ENCODE results near the gene PDLIM4. TPM values are rescaled to one million over a fixed set of nuclear protein-coding genes. Genes with fewer than 3 reads are reported as not detected.

The PDLIM4 gene
- total RNA-seq, 1 experiment from 2014 or later, result 94.1 TPM

DNA sequence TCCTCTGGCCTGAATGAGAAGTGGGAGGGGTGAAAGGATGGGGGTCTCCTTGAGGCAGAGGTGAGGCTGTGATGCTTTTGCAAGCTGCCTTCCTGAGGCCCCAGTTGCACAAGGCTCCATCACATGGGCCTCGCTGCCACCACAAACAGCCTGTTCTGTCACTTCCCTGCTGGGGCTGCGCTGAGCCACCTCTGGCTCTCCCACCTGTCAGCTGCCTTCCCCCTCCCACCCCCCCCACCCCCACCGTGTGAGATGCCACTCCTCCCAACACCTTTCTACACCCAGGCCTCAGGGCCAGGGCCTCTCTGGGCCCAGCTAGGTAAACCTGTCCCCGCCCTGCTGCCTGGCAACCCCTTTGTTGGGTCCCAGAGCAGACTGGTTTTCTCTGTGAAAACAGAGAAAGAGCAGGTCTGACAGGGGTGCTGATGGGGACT is 4.5 kb upstream of the PDLIM4 start:
- Histone ChIP-seq H3K36me3 (peaks cover 4% of the 10 kb centered on the region; the same call in 1 of the 2 replicates), H3K4me3 (no peak overlapping the region), H3K9me3 (replicated peaks) (no peaks in the 10 kb centered on the region), H3K27ac (no peak overlapping the region), H3K4me1 (replicated peaks) (peaks cover 13% of the 10 kb centered on the region), H3K27me3 (replicated peaks) (no peaks in the 10 kb centered on the region)
- DNase-seq (ENCODE audit: low read depth in 1 of 2, low spot score in 2 of 2), result peak in 1 of 2 experiments; percentile 42

DNA sequence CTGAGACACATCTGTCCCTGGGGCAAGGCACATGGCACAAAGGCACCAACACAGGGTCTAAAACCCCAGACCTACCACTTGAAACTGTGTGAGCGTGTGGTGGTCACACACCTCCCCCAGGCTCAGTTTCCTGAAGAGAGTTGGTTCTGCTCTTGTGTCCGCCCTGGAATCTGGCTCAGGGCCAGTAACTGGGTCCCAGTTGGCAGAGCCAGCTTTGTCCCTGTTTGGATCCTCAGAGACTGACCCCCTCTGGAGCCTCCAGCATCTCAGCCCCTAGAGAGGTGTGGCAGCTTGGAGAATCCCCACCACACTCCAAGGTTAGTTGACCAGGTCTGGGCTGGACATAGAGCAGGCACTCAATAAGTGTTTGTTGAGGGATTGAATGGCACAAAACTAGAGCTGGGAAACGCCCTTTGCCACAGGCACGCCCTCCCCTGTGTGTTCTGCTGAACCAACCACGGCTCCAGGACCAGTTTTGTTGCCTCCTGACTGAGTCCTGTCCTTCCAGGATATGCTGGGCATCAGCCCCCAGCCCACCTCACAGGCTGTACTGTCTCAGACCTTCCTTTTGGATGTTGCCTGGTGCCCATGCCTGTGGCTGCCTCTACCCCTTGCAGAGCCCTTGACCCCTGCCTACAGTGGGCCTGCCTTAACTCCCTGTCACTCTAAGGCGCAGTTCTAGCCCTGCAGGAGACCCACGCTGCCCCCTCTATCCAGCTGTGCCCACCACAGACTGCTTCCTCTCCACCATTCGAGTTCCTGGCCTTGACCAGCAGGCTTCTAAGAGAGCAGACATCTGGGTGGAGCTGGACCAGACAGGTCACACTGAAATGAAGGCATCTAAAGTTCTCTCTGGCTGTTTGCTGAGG is 3.8 kb upstream of the PDLIM4 start:
- Histone ChIP-seq H3K9me3 (replicated peaks) (no peaks in the 10 kb centered on the region), H3K4me3 (no peak overlapping the region), H3K27me3 (replicated peaks) (no peaks in the 10 kb centered on the region), H3K27ac (no peak overlapping the region), H3K36me3 (peaks cover 4% of the 10 kb centered on the region; the same call in 1 of the 2 replicates), H3K4me1 (replicated peaks) (peaks cover 19% of the 10 kb centered on the region)
- DNase-seq (ENCODE audit: low read depth in 1 of 2, low spot score in 2 of 2), result peak in 1 of 2 experiments; percentile 42

DNA sequence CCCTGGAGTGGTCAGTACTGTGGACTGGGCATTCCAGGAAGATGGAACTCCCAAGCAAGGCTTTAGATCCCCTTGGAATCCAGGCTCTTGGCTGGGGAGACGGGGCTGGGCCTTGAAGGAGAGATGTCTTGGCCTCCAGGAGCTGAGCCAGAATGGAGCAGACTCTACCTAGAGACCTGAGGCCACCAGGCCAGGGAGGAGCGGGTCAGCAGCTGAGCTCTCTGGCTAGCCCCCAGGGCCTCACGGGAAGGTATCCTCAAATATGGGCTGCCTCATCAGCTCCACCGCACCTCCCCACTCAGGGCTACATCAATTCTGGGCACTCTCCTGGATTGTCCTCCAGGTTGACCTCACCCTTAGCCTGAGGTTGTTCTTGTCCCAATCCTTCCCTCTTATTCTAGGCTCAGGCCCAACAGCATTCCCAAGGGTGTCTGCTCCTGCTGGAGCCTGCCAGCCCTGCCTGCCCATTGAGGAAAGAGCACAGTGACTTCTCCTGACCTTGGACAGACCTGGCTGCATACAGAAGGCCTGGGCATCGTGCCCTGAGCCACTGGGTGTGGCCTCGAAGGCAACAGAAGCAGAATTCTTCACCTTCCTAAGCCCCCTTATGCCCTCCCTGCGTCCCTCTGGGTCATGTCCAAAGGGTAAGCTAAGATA is 3.0 kb upstream of the PDLIM4 start:
- no peaks in the 10 kb centered on the region for H3K9me3 ChIP-seq (replicated peaks)
- DNase-seq (ENCODE audit: low read depth in 1 of 2, low spot score in 2 of 2), result peak in 1 of 2 experiments; percentile 40
- H3K4me3 ChIP-seq, result no peak overlapping the region
- H3K27me3 ChIP-seq (replicated peaks), result no peaks in the 10 kb centered on the region
- H3K36me3 ChIP-seq, result peaks cover 6% of the 10 kb centered on the region
- H3K4me1 ChIP-seq (replicated peaks), result peaks cover 27% of the 10 kb centered on the region
- no peak overlapping the region for H3K27ac ChIP-seq

DNA sequence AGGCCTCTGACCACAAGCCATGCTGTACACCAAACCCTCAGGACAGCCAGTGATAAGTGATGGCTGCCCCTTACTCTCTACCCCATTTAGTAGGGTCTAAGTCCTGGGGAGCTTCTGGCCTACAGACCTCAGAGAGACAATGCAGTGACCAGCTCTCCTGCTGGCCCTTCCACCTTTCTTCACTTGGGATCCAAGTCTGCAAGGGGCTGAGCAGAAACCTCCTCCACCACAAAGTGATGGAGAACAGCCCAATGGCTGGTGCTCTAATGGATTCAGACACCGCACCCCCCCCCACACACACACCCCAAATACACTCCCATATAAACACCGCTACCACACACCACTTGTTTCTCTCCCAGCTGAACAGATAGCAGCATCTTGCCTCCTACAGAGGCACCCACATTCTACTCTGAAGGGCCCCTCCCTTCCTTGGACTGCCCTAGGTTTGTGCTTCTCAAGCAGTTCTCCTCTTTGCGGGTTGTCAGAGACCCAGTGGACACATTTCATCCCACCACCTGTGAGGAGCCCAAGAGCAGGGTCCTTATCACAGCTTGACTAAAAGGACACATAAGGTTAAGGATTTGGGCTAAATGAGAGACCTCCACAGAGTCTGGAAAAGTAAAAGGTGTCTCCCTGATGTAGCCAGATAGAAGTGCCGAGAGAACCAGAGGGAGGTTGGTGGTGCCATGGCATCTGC is 1.3 kb upstream of the PDLIM4 start:
- Histone ChIP-seq H3K27ac (no peak overlapping the region), H3K9me3 (replicated peaks) (no peaks in the 10 kb centered on the region), H3K4me1 (replicated peaks) (peaks cover 45% of the 10 kb centered on the region), H3K36me3 (peaks cover 19% of the 10 kb centered on the region), H3K27me3 (replicated peaks) (no peaks in the 10 kb centered on the region), H3K4me3 (no peak overlapping the region)
- peak in 1 of 2 experiments; percentile 34 for DNase-seq (ENCODE audit: low read depth in 1 of 2, low spot score in 2 of 2)

DNA sequence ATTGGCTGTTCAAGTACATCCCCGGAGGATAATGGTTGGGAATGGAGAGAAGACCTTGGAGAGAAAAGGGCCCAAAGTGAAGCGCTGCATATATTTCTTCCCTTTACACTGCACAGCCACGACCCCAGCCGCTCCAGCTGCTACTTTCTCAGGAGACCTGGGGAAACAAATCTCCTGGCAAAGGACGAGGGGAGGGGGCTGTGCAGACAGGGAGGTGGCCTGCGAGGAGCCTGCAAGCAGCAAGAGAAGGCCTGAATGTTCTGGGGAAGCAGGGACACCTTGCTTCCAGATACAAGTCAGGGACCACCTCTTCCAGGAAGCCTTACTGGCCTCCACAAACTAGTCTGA is 739 bp upstream of the PDLIM4 start:
- Histone ChIP-seq H3K4me1 (replicated peaks) (peaks cover 47% of the 10 kb centered on the region), H3K4me3 (peak overlapping the region; percentile 80)

DNA sequence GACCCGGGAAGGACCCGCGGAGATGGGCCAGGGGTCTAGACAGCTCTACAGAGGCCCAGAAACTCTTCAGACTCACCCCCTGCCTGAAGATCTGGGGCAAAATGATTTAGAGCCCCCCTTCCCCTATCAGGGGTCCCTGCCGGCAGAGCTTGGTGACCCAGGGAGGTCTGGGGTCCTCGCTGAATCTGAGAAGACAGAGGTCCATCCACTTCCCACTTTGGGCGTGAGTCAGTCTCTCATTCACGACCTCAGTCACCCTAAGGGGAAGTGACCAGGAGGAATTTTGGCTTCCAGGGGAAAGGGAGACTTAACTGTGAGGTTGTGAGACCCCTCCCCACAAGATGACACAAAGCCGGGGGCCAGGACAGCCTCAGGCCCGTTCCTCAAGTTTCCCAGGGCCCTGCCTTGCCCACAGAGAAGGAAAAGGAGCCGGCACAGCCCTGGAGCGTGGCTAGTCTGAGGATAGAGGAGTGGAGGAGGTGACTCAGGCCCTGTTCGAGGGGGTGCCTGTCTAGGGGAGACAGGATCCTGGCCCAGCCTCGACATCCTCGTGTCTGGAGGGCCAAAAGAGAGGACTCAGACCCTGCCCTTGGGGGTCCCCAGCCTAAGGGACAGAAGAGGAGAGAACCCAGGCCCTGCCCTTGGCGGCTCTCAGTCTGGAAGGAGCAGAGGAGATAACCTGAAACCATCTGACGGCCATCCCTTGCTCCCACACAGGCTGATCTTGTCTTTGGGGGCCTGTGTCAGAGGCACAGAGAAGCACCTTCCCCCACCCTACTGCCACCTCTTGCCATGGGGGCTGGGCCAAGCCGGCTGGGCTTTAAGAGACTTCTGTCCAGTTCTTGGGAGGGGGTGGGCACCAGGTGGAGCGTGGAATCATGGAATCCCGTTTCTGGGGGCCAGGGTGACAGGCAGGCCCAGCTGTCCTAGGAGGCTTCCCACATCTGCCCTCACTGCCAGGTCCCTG is 889 bp downstream of the PDLIM4 start:
- peaks cover 39% of the 10 kb centered on the region for H3K36me3 ChIP-seq
- no peaks in the 10 kb centered on the region for H3K9me3 ChIP-seq (replicated peaks)
- H3K27ac ChIP-seq, result peak overlapping the region; percentile 77
- H3K4me1 ChIP-seq (replicated peaks), result peaks cover 64% of the 10 kb centered on the region
- no peaks in the 10 kb centered on the region for H3K27me3 ChIP-seq (replicated peaks)
- peak overlapping the region; percentile 80 for H3K4me3 ChIP-seq
- DNase-seq (ENCODE audit: low read depth in 1 of 2, low spot score in 2 of 2), result peak; percentile 77 to 85

More for the DNA sequence above, 739 bp upstream of the PDLIM4 start:
- H3K27ac ChIP-seq, result no peak overlapping the region
- no peaks in the 10 kb centered on the region for H3K27me3 ChIP-seq (replicated peaks)
- peak in 1 of 2 experiments; percentile 41 for DNase-seq (ENCODE audit: low read depth in 1 of 2, low spot score in 2 of 2)
- peaks cover 23% of the 10 kb centered on the region for H3K36me3 ChIP-seq
- no peaks in the 10 kb centered on the region for H3K9me3 ChIP-seq (replicated peaks)

DNA sequence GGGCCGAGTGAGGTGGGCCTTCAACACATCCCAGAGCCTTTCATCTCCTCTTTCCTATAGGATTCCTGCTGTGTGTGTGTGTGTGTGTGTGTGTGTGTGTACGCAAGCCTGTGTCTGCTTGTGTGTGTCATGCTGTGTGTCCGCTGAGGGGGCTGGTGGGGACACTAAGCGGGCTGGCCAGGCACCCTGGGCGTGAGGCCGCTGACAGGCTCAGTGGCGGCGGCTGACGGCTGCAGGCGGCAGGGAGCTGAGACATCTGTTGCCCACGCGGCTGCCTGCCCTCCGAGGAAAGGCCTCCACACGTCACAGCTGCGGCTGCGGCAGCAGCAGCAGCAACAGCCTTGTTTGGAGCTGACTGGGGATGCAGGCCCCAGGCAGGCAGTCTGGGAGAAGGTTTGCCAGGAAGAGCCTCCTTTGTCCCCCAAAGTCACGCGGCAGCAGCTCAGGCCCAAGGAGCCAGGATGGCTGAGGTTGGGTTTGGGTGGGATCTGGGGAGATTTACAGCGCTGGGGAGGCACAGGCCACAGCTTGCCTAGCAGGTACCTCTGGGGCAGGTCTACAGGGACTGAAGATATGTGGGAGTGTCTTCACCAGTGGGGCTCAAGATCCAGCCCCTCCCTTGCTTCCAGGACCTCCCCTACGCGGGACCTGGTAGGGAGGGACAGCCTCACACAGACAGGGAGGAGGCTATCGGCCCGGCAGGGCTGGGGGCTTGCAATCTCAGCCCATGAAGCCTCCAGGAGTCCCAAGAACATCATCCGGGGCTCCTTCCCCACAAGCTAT is 1.8 kb downstream of the PDLIM4 start:
- Histone ChIP-seq H3K4me3 (peak overlapping the region; percentile 80), H3K36me3 (peaks cover 48% of the 10 kb centered on the region), H3K9me3 (replicated peaks) (no peaks in the 10 kb centered on the region), H3K27ac (peak overlapping the region; percentile 77), H3K4me1 (replicated peaks) (peaks cover 72% of the 10 kb centered on the region), H3K27me3 (replicated peaks) (no peaks in the 10 kb centered on the region)
- DNase-seq (ENCODE audit: low read depth in 1 of 2, low spot score in 2 of 2), result peak; percentile 79 to 90

DNA sequence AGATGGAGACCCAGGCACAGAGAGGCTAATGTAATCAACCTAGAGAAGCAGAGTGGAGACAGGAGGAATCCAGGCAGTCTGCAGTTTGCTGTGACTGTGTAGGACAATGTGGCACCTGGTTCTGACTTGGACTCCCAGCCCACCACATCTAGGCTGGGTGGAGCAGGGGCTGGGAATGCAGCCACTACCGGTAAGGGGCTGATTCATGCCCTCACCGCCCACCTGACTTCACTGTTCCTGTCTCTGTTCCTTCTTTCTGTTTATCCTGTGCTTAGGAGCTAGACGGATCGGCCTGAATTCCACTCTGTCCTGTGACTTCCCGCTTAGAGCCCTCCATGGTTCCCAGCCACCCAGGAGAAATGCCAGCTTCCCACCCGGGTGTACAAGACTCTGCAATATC is 2.6 kb downstream of the PDLIM4 start:
- Histone ChIP-seq H3K9me3 (replicated peaks) (no peaks in the 10 kb centered on the region), H3K4me3 (peak overlapping the region; percentile 80; the same call in 1 of the 2 replicates), H3K36me3 (peaks cover 55% of the 10 kb centered on the region), H3K27me3 (replicated peaks) (no peaks in the 10 kb centered on the region), H3K27ac (peak overlapping the region; percentile 77), H3K4me1 (replicated peaks) (peaks cover 80% of the 10 kb centered on the region)
- peak; percentile 57 to 58 for DNase-seq (ENCODE audit: low read depth in 1 of 2, low spot score in 2 of 2)

DNA sequence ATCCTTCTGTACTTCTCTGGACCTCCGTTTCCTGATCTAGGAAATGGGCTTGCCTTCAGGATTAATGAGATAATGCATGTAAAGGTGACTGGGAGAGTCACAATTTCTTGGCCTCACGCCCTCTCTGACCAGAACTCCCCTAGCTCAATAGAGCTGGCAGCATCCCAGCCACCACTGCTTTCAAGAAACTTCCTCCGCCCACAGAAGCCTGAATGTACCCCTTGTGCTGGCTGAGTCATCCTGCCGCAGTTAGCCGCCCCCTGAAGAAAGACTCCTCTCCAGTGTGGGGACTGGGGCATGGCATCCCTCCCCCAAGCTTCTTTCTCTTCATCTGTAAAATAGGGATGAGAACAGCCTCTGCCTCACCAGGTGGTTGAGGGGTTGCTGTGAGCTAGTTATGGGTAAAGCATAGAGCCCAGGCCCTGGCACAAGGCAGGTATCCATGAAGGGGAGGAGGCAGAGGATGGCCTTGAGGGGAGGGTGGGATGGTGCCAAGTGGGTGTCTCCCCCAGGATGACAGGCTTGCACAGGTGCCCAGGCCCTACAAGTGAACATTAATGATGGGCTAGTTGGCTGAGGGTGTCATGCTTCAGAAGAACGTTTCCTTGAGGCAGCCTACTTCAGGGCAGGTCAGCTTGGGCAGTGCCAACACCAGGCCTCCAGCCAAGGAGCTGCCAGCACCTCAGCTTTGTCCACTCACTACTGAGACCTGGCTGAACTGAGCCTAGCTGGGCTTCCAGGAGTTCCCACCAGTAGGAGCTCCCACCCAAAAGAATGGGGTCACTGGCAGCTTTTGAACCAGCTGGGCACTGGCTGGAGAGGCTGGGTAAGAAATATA is 3.4 kb downstream of the PDLIM4 start:
- H3K27ac ChIP-seq, result peak overlapping the region; percentile 77
- peak; percentile 87 to 97 for DNase-seq (ENCODE audit: low read depth in 1 of 2, low spot score in 2 of 2)
- H3K36me3 ChIP-seq, result peaks cover 62% of the 10 kb centered on the region
- H3K4me1 ChIP-seq (replicated peaks), result peaks cover 89% of the 10 kb centered on the region
- H3K9me3 ChIP-seq (replicated peaks), result no peaks in the 10 kb centered on the region
- no peak overlapping the region for H3K4me3 ChIP-seq
- H3K27me3 ChIP-seq (replicated peaks), result no peaks in the 10 kb centered on the region

DNA sequence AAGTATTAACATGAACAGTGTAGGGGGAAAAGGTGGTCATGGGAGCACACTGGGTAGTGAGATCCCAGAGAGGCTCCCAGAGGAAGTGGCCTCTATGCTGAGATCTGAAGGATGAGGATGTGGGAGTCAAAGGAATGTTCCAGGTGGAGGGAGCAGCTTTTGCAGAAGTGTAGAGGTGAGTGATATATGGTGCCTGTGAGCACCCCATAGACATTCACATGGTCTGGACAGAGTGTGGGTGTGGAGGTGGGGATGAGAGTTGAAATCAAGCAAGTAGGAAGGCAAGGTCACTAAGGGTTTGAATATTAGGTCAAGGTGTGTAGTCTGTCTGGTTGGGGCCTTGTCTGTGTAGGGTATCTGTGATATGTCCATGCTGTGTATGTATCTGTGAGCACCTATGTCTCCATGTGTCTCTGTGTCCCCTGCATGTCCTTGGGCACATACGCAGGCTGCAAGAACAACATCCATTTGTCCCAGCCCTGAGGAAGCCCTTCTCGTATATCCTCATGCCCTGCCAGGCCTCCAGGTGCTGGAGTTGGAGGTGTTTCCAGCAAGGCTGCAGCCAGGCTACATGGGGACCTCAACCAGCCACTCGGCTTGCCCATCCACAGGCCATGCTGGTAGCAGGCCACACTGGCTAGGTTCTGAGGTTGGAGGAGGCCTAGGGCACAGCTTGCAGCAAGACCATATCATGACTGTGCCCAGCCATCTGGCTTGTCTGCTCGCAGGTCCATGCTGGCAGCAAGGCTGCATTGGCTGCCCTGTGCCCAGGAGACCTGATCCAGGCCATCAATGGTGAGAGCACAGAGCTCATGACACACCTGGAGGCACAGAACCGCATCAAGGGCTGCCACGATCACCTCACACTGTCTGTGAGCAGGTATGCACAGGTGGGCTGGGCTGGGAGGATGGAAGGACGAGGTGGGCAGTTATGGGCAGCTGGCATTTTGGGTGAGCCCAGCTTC is 4.7 kb downstream of the PDLIM4 start:
- peak in 1 of 2 experiments; percentile 47 for DNase-seq (ENCODE audit: low read depth in 1 of 2, low spot score in 2 of 2)
- Histone ChIP-seq H3K4me3 (no peak overlapping the region), H3K9me3 (replicated peaks) (no peaks in the 10 kb centered on the region), H3K36me3 (peaks cover 74% of the 10 kb centered on the region), H3K4me1 (replicated peaks) (peaks cover 97% of the 10 kb centered on the region), H3K27me3 (replicated peaks) (no peaks in the 10 kb centered on the region), H3K27ac (no peak overlapping the region)

Data from SJSA1 (cell line).